Measurements from ENCODE around the gene ERF. TPM values are rescaled to one million over a fixed set of nuclear protein-coding genes. Genes with fewer than 3 reads are reported as not detected.

Gene ERF
- total RNA-seq, 1 donor from 2014 or later = 109 TPM

DNA sequence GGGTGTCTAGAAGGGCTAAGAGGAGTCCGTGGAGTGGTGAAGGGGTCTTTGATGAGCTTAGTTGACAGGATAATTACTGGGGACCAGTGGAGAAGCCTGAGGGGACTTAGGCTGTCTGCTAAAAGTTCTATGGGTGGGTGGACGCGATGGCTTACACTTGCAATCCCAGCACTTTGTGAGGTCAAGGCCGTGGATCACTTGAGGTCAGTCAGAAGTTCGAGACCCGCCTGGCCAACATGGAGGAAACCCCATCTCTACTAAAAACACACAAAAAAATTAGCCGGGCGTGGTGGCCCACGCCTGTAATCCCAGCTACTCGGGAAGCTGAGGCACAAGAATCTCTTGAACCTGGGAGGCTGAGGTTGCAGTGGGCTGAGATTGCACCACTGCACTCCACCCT, 9.7 kb downstream of the ERF start:
- Mint-ChIP-seq H3K36me3 (ENCODE audit: low read depth, unreplicated experiment) (peaks cover 4% of the 10 kb centered on the region), H3K4me3 (ENCODE audit: unreplicated experiment) (peak overlapping the region; percentile 94), H3K9me3 (ENCODE audit: unreplicated experiment) (no peaks in the 10 kb centered on the region), H3K4me1 (ENCODE audit: unreplicated experiment) (peaks cover 49% of the 10 kb centered on the region), H3K27ac (ENCODE audit: unreplicated experiment) (peak overlapping the region; percentile 99), H3K27me3 (ENCODE audit: unreplicated experiment) (peaks cover 22% of the 10 kb centered on the region)
- TF ChIP-seq, protein P1, sequence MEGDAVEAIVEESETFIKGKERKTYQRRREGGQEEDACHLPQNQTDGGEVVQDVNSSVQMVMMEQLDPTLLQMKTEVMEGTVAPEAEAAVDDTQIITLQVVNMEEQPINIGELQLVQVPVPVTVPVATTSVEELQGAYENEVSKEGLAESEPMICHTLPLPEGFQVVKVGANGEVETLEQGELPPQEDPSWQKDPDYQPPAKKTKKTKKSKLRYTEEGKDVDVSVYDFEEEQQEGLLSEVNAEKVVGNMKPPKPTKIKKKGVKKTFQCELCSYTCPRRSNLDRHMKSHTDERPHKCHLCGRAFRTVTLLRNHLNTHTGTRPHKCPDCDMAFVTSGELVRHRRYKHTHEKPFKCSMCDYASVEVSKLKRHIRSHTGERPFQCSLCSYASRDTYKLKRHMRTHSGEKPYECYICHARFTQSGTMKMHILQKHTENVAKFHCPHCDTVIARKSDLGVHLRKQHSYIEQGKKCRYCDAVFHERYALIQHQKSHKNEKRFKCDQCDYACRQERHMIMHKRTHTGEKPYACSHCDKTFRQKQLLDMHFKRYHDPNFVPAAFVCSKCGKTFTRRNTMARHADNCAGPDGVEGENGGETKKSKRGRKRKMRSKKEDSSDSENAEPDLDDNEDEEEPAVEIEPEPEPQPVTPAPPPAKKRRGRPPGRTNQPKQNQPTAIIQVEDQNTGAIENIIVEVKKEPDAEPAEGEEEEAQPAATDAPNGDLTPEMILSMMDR (IDR thresholded peaks at IDR 0.05; ENCODE audit: unreplicated experiment) = no peak
- DNase-seq (ENCODE audit: low spot score) = no peak

DNA sequence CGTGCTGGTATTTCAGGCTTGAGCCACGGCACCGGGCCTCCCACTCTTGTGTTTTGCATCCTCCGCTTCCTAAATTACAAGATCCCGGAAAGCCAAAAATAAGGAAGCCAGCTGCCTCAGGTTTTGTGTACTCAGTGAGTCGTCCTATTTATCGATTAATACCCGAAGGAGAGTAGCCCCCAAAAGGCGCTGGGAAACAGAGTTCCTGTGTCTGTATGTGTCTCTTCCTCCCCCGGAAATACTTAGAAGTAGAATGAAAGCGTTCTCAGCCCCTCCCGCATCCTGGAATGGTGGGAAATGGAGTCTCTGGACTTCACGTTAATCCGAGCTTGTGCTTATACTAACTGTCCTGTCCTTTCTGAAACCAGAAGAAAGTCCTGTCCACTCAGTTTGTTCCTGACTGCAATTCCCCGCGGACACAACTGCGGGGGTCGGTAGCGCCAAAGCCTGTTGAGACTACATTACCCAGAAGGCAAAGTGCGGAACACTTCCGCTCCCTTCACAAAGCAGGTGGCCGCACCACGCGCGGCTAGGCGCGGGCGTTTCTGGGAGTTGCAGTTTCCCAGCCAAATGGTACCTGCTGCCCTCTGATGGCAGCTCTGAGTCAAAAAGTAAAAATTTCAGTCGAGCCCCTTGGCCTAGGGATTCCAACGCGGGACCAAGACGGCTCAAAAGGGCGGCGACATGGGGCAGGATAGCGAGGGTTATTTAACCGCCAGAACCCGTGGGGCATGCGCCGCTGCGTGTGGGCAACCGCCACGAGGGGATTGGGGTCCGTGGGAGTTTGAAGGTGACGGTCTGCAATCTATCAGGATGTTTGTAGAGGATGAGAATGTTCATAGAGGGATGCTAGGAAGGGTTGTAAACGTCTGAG, 10.3 kb downstream of the ERF start:
- TF ChIP-seq, protein P1 (IDR thresholded peaks at IDR 0.05; ENCODE audit: unreplicated experiment) = peak; percentile 15
- peak overlapping the region; percentile 94 for H3K4me3 Mint-ChIP-seq (ENCODE audit: unreplicated experiment)
- H3K4me1 Mint-ChIP-seq (ENCODE audit: unreplicated experiment) = peaks cover 52% of the 10 kb centered on the region
- no peaks in the 10 kb centered on the region for H3K9me3 Mint-ChIP-seq (ENCODE audit: unreplicated experiment)
- peaks cover 24% of the 10 kb centered on the region for H3K27me3 Mint-ChIP-seq (ENCODE audit: unreplicated experiment)
- H3K36me3 Mint-ChIP-seq (ENCODE audit: low read depth, unreplicated experiment) = peaks cover 10% of the 10 kb centered on the region
- peak; percentile 92 for DNase-seq (ENCODE audit: low spot score)
- H3K27ac Mint-ChIP-seq (ENCODE audit: unreplicated experiment) = peak overlapping the region; percentile 99

DNA sequence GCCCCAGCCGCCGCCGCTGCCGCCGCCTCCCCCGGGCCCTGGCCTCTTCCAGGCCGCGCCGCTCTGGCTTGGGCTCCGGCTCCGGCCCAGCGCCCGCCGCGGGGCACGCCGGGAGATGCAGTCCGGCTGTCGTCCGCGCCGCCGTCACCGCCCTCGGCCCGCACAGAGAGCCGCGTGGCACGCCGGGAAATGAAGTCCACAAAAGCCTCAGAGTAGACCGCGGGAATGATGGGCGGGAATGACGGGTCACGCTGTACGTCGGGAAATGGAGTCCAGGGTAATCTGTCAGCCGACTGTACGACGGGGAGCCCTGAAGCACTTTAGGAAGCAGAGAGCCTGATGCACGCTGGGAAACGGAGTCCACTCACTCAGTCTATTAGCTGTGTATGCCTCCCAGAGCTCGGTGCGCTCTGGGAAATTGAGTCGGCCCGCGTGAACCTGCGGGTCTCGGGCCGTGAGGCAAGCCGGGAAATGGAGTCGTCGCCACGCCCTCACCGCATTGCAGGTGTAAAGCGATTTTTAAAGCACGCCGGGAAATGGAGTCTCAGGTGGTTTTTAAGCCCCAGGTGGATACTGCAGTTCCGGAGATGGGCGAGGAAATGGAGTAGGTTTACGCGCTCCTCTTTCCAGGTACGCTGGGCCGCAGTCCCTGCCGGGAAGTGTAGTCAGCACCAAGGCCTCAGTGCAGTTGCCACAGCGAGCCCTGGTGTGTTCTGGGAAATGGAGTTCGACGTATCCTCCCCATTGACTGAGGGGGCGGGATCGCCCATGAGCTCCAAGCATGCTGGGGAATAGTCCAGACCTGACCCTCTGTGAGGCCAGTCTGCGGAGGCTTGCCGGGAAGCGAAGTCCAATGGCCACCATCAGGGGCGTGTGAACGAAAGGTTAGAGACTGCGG, 12.2 kb downstream of the ERF start, which contains the start of gene GSK3A:
Gene GSK3A, minus strand, starts transcription at position 91 of the 898 bp plus-strand sequence. CDS start 137 bp downstream, outside the sequence.
- TF ChIP-seq, protein P1 (IDR thresholded peaks at IDR 0.05; ENCODE audit: unreplicated experiment) = no peak
- Mint-ChIP-seq H3K27ac (ENCODE audit: unreplicated experiment) (peak within 1 kb of the TSS; percentile 72), H3K27me3 (ENCODE audit: unreplicated experiment) (peaks cover 24% of the 10 kb centered on the region), H3K9me3 (ENCODE audit: unreplicated experiment) (no peaks in the 10 kb centered on the region), H3K4me1 (ENCODE audit: unreplicated experiment) (peaks cover 52% of the 10 kb centered on the region), H3K4me3 (ENCODE audit: unreplicated experiment) (peak within 1 kb of the TSS; percentile 95), H3K36me3 (ENCODE audit: low read depth, unreplicated experiment) (peaks cover 10% of the 10 kb centered on the region)
- peak; percentile 96 for DNase-seq (ENCODE audit: low spot score)

DNA sequence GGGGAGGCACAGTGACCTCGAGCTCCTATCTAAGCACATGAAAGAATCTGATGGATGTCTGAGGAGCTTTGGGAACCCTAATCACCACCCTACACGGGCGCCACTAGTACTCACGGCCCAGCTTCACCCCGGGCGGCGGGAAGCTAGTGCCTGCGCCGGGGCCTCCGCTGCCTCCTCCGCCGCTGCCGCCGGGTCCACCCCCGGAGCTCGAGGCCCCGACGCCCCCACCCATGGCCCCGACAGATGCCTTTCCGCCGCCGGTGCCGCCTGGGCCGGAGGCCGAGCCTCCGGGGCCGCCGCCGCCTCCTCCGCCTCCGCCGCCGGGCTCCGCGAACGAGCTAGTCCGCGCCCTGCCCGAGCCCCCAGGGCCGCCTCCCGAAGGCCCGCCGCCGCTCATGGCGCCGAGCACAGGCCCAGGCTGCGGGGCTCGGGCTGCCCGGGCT, 12.8 kb downstream of the ERF start:
- DNase-seq (ENCODE audit: low spot score) = no peak
- peaks cover 10% of the 10 kb centered on the region for H3K36me3 Mint-ChIP-seq (ENCODE audit: low read depth, unreplicated experiment)

More for the DNA sequence above, 12.8 kb downstream of the ERF start:
- peaks cover 24% of the 10 kb centered on the region for H3K27me3 Mint-ChIP-seq (ENCODE audit: unreplicated experiment)
- peaks cover 52% of the 10 kb centered on the region for H3K4me1 Mint-ChIP-seq (ENCODE audit: unreplicated experiment)
- no peaks in the 10 kb centered on the region for H3K9me3 Mint-ChIP-seq (ENCODE audit: unreplicated experiment)
- H3K27ac Mint-ChIP-seq (ENCODE audit: unreplicated experiment) = peak overlapping the region; percentile 64
- TF ChIP-seq, protein P1 (IDR thresholded peaks at IDR 0.05; ENCODE audit: unreplicated experiment) = no peak
- peak overlapping the region; percentile 93 for H3K4me3 Mint-ChIP-seq (ENCODE audit: unreplicated experiment)

Measured in endothelial cell (in vitro differentiated cells).